ENCODE measurements around the gene TBC1D25. TPM values are rescaled to one million over a fixed set of nuclear protein-coding genes. Genes with fewer than 3 reads are reported as not detected.

TBC1D25 gene
- total RNA-seq, 1 donor from 2014 or later: 13.1 TPM

DNA sequence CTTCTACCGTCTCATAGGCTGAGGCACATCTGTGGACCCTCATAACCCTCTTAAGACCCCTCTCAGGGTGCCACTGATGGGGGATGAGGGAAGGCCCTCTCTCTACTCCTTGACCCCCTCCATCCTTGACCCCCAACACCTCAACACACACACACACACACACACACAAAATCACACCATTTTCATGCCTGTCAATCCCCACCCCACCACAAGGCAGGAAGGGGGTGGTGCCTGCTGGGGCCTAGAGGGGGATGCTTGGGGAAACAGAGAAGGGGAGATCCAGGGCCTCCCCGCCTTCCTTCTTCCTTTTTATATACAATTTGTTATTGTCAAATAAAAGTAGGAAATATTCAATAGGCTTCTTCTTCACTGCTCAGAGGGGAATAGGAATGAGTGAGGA lies 19.1 kb upstream of the TBC1D25 start:
- Histone ChIP-seq H3K9me3 (ENCODE audit: insufficient read depth, low read depth, low read length) (no peaks in the 10 kb centered on the region), H3K4me1 (ENCODE audit: insufficient read depth, low read length) (peaks cover 4% of the 10 kb centered on the region), H3K27me3 (ENCODE audit: insufficient read depth, low read length) (no peaks in the 10 kb centered on the region), H3K4me3 (ENCODE audit: insufficient read depth, low read depth, low read length) (no peak overlapping the region), H2AFZ (ENCODE audit: low read depth, low read length) (no peak overlapping the region), H3K27ac (ENCODE audit: low read depth, low read length) (no peak overlapping the region), H3K4me2 (ENCODE audit: low read length) (no peak overlapping the region), H4K20me1 (ENCODE audit: insufficient read depth, low read length) (no peaks in the 10 kb centered on the region), H3K79me2 (ENCODE audit: insufficient read depth, low read length) (peaks cover 10% of the 10 kb centered on the region), H3K36me3 (ENCODE audit: insufficient read depth, low read length) (no peaks in the 10 kb centered on the region), H3K9ac (ENCODE audit: low read length) (no peak overlapping the region)
- Mint-ChIP-seq H3K27ac (ENCODE audit: unreplicated experiment) (peak overlapping the region; percentile 41), H3K36me3 (ENCODE audit: low read depth, unreplicated experiment) (peaks cover 5% of the 10 kb centered on the region), H3K4me3 (ENCODE audit: unreplicated experiment) (no peak overlapping the region), H3K9me3 (ENCODE audit: unreplicated experiment) (no peaks in the 10 kb centered on the region), H3K4me1 (ENCODE audit: low read depth, unreplicated experiment) (no peaks in the 10 kb centered on the region), H3K27me3 (ENCODE audit: low read depth, unreplicated experiment) (no peaks in the 10 kb centered on the region)
- TF ChIP-seq, protein P1, sequence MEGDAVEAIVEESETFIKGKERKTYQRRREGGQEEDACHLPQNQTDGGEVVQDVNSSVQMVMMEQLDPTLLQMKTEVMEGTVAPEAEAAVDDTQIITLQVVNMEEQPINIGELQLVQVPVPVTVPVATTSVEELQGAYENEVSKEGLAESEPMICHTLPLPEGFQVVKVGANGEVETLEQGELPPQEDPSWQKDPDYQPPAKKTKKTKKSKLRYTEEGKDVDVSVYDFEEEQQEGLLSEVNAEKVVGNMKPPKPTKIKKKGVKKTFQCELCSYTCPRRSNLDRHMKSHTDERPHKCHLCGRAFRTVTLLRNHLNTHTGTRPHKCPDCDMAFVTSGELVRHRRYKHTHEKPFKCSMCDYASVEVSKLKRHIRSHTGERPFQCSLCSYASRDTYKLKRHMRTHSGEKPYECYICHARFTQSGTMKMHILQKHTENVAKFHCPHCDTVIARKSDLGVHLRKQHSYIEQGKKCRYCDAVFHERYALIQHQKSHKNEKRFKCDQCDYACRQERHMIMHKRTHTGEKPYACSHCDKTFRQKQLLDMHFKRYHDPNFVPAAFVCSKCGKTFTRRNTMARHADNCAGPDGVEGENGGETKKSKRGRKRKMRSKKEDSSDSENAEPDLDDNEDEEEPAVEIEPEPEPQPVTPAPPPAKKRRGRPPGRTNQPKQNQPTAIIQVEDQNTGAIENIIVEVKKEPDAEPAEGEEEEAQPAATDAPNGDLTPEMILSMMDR (IDR thresholded peaks at IDR 0.05; ENCODE audit: insufficient read depth, low read depth, low read length): no peak
- no peak for TF ChIP-seq EZH2 (IDR thresholded peaks at IDR 0.05; ENCODE audit: insufficient read depth, low read length)
- FAIRE-seq (no peak), DNase-seq (ENCODE audit: low read depth) (no peak)

DNA sequence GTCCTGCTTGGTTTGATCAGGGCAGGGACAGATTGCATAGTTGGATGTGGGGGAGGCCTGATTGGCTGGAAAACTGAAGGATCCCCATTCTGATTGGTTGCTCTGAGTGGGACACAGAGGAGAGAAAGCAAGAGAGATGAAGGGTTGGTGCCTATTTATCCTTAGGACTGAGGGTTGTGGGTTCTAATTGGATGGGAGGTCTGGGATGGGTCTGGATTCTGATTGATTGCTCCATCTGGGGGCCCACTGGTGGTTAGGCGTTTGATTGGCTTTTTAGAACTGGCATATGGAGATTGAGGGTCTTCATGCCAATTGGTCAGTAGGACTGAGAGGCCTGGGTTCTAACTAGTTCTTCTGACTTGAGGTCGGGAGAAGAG lies 18.6 kb upstream of the TBC1D25 start:
- Histone ChIP-seq H3K4me2 (ENCODE audit: low read length) (peak overlapping the region; percentile 95), H3K27me3 (ENCODE audit: insufficient read depth, low read length) (no peaks in the 10 kb centered on the region), H3K27ac (ENCODE audit: low read depth, low read length) (no peak overlapping the region), H3K79me2 (ENCODE audit: insufficient read depth, low read length) (peaks cover 10% of the 10 kb centered on the region), H3K36me3 (ENCODE audit: insufficient read depth, low read length) (no peaks in the 10 kb centered on the region), H3K9ac (ENCODE audit: low read length) (peak overlapping the region; percentile 88), H3K4me1 (ENCODE audit: insufficient read depth, low read length) (peaks cover 4% of the 10 kb centered on the region), H3K9me3 (ENCODE audit: insufficient read depth, low read depth, low read length) (no peaks in the 10 kb centered on the region), H2AFZ (ENCODE audit: low read depth, low read length) (peak overlapping the region; percentile 84), H3K4me3 (ENCODE audit: insufficient read depth, low read depth, low read length) (no peak overlapping the region), H4K20me1 (ENCODE audit: insufficient read depth, low read length) (no peaks in the 10 kb centered on the region)
- Mint-ChIP-seq H3K9me3 (ENCODE audit: unreplicated experiment) (no peaks in the 10 kb centered on the region), H3K27me3 (ENCODE audit: low read depth, unreplicated experiment) (no peaks in the 10 kb centered on the region), H3K36me3 (ENCODE audit: low read depth, unreplicated experiment) (peaks cover 5% of the 10 kb centered on the region), H3K4me1 (ENCODE audit: low read depth, unreplicated experiment) (no peaks in the 10 kb centered on the region), H3K4me3 (ENCODE audit: unreplicated experiment) (peak overlapping the region; percentile 87), H3K27ac (ENCODE audit: unreplicated experiment) (peak overlapping the region; percentile 41)
- no peak for TF ChIP-seq EZH2 (IDR thresholded peaks at IDR 0.05; ENCODE audit: insufficient read depth, low read length)
- TF ChIP-seq, protein P1 (IDR thresholded peaks at IDR 0.05; ENCODE audit: insufficient read depth, low read depth, low read length): no peak
- DNase-seq (ENCODE audit: low read depth) (no peak), FAIRE-seq (no peak)

DNA sequence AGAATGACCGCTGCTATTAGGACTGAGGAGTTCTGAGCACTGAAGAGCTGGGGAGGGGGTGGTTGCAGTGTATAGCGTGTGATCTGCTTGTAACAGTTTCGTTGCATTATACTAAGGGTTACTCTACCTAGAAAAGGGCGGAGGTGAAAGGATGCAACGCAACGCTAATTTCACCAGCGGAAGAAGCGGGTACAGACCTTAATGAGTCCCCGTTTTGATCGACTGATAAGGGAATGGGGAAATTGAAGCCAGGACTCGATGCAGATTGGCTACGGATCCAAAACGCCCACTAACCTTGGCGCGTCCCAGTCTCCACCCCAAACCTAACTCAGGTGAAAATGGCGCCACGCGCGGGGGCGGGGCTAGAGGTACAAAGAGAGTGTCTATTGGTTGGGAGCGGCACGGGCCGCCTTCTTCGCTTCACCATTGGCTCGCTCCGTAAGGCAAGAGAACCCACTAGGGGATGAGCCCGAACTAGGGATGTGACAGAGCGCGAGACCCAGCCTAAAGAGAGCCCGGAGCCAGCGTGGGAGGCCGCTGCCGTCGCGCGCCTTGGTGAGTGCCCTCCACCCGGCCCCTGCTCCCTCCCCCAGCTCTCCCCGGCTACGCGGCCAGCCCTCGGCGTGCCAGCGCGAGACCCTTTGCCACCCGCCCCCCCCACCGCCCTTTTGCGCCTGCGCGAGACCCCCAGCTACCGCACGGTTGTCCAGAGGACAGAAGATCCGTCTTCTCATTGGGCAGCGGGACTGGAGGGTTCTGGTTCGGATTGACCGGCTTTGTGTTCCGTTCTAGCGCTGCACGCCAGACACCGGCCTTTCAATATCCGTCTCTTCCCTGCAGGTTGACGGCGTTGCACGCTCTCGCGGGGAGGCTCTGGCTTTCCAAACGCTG lies 17.9 kb upstream of the TBC1D25 start, which contains the start of gene EBP:
Gene EBP, plus strand, starts transcription at position 456 of the 891 bp plus-strand sequence. CDS start 1,964 bp downstream, outside the sequence.
- H3K9ac ChIP-seq (ENCODE audit: low read length): peak within 1 kb of the TSS; percentile 88
- DNase-seq (ENCODE audit: low read depth) (peak; percentile 68), FAIRE-seq (no peak)
- no peaks in the 10 kb centered on the region for H3K9me3 Mint-ChIP-seq (ENCODE audit: unreplicated experiment)
- H3K27me3 ChIP-seq (ENCODE audit: insufficient read depth, low read length): no peaks in the 10 kb centered on the region
- H3K9me3 ChIP-seq (ENCODE audit: insufficient read depth, low read depth, low read length): no peaks in the 10 kb centered on the region
- H3K4me1 ChIP-seq (ENCODE audit: insufficient read depth, low read length): peaks cover 4% of the 10 kb centered on the region
- no peak for TF ChIP-seq EZH2 (IDR thresholded peaks at IDR 0.05; ENCODE audit: insufficient read depth, low read length)
- TF ChIP-seq, protein P1 (IDR thresholded peaks at IDR 0.05; ENCODE audit: insufficient read depth, low read depth, low read length): no peak
- H3K4me3 Mint-ChIP-seq (ENCODE audit: unreplicated experiment): peak within 1 kb of the TSS; percentile 87
- H3K4me2 ChIP-seq (ENCODE audit: low read length): peak within 1 kb of the TSS; percentile 95
- peak within 1 kb of the TSS; percentile 87 for H3K4me3 ChIP-seq (ENCODE audit: insufficient read depth, low read depth, low read length)
- H3K27ac ChIP-seq (ENCODE audit: low read depth, low read length): peak within 1 kb of the TSS; percentile 66
- peaks cover 10% of the 10 kb centered on the region for H3K79me2 ChIP-seq (ENCODE audit: insufficient read depth, low read length)
- no peaks in the 10 kb centered on the region for H3K36me3 ChIP-seq (ENCODE audit: insufficient read depth, low read length)
- H3K4me1 Mint-ChIP-seq (ENCODE audit: low read depth, unreplicated experiment): no peaks in the 10 kb centered on the region
- H2AFZ ChIP-seq (ENCODE audit: low read depth, low read length): peak within 1 kb of the TSS; percentile 84
- H3K27ac Mint-ChIP-seq (ENCODE audit: unreplicated experiment): peak within 1 kb of the TSS; percentile 58
- no peaks in the 10 kb centered on the region for H4K20me1 ChIP-seq (ENCODE audit: insufficient read depth, low read length)
- H3K36me3 Mint-ChIP-seq (ENCODE audit: low read depth, unreplicated experiment): peaks cover 2% of the 10 kb centered on the region
- no peaks in the 10 kb centered on the region for H3K27me3 Mint-ChIP-seq (ENCODE audit: low read depth, unreplicated experiment)

Data from astrocyte (in vitro differentiated cells and primary cell).